GM18499 (cell line): ENCODE results near the gene STXBP6.

Experiments used
- ATAC-seq: cut with Tn5 transposase; IDR thresholded peaks from one replicate; pipeline ENCODE4 v1.9.1; 2021; ENCODE audit warnings: moderate number of reproducible peaks; ENCODE audit not compliant: insufficient read depth, unreplicated experiment

STXBP6 gene

DNA sequence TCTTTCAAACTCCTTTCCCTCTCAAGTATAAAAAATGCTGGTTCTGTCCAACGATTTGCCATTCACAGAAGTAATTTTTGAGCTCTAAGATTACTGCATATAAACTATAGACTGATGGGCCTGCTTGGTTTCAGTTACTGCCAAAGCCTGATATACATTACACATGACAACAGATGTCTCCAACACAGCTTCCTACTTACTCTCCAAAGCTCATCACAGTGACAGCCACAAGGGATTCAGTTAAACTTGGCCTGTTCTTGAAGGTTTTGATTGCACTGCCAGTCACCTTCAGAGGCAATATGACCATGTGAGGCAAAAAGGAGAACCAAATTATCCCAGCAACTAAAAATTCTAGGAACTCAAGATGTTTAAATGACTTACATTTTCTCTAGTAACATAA, 30.1 kb downstream of the STXBP6 start:
- no peak for ATAC-seq

DNA sequence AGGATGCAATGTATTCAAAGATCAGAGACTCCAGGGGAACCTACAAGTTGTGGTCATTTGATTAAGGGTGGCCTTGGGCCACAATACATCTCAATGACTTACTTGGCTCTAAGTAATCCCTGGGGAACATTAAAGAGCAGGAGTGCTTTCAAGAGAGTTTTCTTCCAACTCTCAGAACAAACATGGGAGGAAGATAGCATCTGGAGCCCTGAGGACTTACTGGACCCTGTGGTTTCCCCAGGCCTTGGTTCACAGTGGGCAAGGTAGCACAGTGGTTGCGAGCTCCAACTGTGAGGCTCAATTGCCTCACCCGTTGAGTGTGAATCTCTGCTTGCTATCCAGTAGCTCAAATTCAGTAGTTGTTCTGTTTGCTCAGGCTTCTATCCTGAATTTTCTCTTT, 32.4 kb downstream of the STXBP6 start:
- ATAC-seq: no peak

DNA sequence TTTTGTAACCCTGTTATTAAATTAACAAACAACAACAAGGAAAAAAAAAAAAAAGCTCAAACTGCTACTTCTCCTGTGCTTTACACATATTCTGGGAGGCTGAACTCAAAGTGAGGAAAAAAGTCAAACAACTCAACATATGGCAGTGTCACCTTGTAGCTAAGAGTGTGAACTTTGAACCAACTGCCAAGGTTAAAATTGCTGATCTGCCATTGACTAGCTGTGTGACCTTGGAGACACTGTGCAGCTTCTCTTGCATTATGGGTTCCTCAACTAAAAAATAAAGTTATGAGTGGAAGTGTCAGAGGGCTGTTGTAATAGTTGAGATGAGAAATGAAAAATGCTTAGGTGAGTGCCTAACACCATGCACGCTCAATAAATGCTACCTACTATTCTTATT, 34.2 kb downstream of the STXBP6 start:
- no peak for ATAC-seq

DNA sequence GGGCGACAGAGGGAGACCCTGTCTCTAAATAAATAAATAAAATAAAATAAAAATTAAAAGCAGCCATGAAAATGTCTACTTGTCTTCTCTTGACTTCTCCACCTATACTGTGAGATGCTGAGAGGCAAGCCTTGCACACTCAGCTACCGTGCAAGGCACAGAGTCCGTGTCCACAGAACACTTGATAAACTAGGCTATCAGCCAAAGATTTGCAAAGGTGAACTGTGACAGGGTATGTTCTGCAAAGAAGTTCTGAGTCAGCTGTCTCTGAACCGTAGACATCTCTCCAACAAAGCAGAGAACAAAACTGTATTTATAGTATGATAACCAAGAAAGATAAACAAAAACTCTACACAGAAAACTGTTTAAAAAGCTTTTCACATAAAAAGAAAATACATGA, 35.5 kb downstream of the STXBP6 start:
- ATAC-seq: no peak

DNA sequence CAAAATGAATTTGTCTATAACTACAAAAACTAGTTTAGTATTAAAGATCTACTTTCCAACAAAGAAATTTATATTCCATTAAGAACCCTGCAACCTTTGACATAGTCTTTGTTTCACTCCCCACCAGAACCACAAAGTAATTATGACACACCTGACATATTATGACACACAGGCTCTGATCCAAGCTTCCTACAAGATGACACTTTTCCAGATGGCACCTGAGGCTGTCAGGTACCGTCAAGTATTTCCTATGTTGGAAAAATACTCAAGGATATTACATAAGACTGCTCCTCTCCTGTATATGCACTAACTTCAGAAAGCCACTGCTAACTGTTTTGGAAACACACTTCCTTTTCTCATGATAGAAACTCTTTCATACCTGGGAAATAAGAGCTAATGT, 38.9 kb downstream of the STXBP6 start:
- no peak for ATAC-seq

DNA sequence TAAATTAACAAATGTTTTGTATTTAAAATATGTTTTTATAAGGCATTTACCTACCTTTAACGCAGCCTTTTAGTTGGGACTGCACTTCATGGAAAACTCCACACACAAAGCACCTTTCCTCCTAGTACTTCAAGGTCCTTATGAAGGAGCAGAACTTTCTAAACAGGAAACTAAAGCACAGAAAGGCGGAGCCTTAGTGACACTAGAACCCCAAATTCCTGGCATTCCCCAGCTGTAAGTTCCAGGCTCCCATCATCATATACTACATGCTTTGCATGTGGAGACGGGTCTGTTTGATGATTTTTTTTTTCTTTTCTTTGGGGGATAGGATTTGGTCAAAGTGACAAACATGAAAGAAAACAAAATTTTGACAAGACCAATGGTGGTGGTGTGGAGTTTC, 39.5 kb downstream of the STXBP6 start:
- no peak for ATAC-seq

DNA sequence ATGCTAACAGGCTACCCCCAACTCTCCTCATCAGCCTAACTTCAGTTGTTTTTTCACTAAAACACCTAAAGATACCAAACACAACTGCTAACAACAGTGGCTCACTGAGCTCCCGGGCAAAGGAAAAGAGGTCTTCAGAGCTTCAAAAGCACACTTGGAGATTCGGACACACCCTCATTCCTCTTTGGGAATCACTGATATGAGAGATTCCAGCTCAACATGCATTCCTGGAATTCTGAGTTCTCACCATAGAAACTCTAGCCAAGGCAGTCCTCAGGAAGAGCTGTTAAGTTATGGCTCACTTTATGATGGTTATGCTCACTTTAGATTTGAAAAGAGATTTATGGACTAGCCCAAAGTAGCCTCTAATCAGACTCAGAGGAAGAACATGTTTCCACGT, 40.1 kb downstream of the STXBP6 start:
- no peak for ATAC-seq

DNA sequence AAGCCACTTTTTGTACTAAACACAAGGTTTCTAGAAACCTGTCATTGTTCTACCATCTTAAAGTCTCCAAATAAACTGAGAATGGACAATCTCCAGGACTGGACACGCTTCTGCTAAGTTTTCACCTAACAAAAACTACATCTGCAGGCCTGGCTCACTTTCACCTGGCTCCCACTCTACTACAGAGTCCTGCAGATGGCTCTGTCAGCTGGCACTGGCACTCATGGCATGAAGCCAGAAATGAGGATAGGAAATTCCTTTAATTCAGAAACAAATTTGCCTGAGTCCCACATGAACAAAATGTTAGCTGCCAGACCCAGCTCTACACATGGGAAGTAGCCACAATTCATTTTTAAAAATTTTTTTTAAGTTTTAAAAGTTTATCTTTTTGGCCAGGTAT, 42.1 kb downstream of the STXBP6 start:
- no peak for ATAC-seq

DNA sequence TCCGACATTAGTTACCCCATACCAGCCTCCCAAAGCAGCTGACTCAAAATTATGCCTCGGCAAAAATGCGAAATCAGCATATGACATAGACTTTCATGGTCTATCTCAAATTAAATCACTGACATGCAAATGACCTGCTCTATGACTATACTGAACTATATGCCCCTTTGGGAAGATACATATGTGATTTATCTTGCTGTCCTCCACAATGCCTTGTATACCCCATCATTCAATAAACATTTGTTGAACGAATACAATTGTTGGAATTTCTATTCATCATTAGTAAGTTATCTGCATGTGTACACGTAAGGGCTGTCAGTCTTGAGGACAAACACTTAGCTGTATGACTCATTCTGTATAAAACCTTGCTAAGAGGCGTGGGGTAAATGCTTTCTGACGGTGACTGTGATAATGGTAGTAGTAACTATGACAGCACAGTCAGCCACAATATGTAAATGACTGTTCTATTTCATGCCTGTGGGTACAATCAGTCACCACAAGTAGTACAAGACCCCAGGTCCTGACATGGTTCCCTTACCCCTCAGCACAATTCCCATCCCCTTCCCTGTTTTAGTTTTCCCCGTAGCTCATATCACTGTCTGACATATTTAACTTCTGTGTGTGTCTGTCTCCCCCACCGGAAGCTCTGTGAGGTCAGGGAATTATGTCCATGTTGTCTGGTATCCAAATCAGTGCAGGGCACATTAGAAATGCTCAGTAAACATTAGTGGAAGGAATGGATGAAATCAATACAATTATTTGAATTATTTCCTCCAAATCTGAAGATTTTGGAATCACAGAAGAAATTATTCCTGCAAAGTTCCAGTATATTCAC, 42.8 kb downstream of the STXBP6 start:
- ATAC-seq: no peak

DNA sequence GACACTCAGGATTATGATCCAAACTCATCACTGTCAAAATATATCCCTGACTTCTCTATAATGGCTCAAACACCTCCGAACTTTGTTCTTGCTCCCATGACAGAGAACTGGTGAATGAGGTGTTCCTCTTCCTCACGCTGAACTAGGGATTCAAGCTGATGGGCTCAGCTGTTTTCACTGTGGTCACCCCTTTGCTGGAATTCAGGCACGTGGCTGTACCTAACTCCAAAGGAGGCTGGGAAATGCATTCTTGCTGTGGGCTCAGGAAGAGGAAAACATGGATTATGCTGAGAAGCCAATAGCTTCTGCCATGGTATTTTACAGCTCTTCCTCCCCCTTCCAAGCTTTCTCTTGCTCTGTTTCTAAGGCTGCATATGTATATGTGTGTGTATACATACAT, 43.9 kb downstream of the STXBP6 start:
- ATAC-seq: no peak

DNA sequence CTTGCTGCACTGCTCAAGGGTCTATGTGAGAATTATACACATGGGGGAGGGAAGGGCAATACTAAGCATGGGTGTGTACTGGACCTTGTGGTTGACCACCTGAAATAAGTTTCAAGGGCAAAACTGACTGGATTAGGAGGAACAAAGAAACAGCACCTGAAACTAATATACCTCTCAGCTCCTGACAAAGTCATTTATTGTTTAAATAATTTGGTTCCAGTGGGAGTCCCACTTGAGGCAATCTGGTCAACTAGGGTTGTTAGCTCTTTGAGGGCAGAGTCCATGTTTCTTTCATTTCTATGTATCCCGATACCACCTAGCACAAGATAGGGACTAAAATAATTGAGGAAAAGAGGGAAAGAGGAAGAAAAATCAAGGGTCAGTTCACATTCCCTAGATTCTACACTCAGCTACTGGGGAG, 45.5 kb downstream of the STXBP6 start:
- no peak for ATAC-seq

DNA sequence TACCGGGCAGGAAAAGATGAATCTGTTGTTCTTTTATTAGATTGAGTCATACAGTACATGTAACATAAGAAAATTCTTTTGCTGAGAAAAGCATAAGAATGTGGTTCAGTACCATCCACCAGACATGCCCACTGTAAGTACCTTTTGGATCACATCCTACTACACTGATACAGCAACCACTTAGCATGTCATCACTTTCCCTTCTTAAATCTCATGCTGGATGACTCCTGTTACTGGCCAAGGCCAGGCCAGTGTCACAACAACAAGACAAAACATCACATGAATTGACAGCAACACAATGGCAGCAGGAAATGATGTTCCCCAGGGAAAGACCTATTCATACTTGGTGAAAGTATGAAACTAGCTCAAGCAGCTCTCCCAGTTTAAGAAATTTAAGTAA, 46.4 kb downstream of the STXBP6 start:
- ATAC-seq: no peak

DNA sequence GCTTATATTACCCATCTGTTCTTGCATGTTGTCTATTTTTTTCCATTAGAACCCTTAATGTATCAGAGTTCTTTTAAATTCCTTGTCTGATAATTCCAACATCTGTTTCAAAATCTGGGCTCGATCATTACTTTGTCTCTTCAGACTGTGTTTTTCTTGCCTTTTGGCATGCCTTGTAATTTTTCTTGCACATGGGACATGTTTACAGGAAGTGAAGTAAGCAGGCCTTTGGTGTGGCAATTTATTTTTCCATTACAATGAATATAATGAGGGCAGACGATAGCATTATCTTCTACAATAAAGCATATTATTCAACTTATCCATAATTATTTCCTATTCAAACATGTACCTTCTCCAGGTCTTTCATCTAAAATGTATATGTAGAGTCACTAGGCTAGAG, 48.3 kb downstream of the STXBP6 start:
- ATAC-seq: no peak

DNA sequence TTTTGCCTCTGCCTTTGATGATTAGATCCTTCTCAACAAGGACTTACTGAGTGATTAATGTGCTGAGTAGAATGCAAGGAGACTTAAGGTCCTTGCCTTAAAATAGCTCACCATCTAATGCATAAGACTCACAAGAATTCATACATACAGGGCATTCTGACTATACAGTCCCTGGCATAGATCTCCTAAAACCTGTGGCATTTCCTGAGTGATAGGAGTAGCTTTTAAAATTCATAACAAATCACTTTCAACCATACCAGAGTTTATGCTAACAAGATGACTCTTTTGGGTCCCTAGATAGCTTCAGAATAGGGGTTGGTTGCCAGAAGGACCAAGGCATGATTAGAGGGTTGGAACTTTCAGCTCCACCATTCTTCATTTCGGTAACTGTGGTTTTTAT, 48.8 kb downstream of the STXBP6 start:
- no peak for ATAC-seq

DNA sequence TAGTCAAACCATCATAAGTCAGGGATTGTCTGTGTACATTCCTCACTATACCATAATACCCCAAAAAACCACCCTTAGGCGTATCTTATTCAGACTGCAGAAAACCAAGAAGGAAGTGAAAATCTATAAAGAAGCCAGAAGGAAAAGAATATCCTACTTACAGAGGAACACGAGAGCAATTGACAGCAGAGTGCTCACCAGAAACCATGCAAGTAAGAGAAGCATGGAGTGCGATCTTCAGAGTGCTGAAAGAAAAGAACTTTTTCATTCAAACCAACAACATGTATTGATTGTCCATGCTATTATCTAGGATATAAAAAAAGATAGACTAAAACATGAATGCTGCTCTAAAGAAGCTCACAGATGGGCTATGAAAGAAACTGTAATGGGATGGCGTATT, 50.8 kb downstream of the STXBP6 start:
- ATAC-seq: no peak

DNA sequence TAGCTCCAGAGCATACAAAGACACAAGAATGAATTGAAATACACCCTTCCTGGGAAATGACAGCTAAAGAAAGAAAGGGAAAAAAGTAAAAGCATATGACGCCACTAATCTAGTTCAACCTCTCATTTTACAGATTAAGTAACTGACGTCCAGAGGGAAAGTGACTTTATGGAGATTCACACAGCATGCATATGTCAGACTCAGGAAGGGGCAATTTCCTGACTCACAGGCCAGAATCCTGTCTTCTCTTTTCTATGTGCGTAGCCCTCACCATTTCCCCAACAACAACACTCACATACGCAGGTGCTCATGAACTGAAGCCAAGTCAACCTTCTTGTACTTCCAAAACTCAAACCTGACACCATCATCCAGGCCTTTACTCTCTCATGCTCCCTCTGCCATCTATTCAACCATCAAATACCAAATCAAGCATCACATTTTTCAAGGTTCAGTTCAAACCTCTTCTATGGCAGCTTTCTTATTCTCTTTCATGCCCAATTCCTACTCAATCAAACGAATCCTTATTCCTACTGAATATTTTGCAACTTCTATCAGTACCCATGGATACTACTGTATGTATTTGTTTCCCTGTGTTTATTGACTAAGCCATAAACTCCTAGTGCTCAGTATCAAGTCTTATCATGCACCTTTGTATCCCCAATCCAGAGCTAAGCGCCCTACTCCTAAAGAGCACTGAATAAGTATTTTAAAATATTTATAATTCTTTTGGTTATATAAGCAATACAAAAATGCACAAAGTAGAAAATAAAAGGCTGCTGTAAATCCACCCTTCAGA, 52.8 kb downstream of the STXBP6 start:
- no peak for ATAC-seq

DNA sequence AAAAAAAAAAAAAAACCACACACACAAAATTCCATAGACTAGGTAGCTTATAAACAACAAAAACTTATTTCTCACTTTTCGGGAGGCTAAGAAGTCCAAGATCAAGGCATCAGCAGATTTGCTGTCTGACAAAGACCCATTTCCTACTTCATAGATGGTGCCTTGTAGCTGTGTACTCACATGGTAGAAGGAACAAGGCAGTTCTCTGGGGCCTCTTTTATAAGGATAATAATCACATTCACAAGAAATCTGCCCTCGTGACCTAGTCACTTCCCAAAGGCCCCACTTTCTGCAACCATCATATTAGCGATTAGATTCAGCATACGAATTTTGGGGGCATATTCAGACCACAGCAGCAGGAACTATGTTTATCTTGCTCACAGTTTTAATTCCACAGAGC, 54.9 kb downstream of the STXBP6 start:
- ATAC-seq: no peak

DNA sequence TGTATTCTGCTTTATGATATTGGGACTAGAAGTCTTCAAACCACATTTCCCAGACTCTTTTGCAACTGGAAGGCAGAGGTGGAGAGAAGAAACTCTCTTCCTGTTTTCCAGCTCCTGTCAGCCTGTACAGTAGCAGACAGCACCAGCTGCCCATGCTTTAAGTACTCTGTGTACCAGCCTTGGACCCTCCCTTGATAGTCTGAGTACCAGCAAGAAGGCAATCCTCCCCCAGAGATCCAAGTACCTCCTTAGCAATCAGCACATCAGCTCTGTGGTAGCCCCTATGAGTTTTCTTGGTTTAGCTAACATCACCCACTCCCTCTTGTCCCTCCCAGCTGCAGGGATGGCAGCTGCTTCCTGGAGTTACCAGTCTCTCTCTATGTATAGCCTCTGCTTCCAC, 56.3 kb downstream of the STXBP6 start:
- ATAC-seq: no peak

DNA sequence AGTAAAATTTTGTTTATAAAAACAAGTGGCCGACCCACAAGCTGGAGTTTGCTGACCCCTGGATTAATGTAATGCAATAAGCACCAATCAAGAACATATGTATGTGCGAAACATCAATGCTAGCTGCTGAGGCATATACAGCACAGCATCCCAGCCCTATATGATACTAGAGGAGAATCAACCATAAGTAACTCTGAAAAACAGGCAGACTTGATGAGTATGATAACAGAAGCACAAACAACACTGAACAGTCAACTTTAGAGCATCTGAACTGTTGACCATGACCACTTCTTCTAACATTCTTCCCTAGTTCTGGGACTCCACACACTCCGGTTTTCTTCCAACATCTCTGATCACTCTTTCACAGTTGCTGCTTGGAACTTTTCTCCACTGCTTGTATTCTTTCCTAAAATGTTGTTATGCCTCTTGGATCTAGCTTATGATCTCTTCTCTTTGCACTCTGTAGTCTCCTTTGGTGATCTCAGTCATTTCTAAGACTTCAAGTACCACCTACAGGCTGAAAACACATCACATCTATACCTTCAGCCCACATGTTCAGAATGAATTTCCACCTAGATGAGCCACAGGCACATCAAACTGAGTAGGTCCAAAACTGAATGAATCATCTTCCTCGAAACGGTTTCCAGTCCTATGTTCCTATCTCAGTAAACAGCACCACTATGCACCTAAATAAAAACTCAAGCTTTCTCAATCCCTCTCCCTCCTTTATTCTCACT, 57.2 kb downstream of the STXBP6 start:
- no peak for ATAC-seq

DNA sequence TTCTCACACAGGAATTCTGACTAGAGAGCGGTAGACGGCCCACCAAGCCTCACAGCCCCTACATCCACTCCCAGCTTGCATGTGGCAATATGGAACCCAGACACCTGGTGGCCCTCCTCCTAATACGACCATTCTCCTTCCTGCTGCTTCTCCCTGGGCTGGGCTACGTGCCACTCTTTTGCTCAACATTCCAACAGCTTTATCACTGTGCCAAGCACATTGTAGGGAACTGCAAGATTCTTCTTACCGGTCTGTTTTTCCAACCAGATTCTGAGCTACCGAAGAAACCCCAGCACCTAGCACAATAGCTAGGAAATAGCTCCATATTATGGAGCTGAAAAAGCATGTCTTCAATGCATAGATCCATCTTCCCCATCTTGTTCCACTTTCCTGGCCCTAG, 58.1 kb downstream of the STXBP6 start:
- no peak for ATAC-seq

DNA sequence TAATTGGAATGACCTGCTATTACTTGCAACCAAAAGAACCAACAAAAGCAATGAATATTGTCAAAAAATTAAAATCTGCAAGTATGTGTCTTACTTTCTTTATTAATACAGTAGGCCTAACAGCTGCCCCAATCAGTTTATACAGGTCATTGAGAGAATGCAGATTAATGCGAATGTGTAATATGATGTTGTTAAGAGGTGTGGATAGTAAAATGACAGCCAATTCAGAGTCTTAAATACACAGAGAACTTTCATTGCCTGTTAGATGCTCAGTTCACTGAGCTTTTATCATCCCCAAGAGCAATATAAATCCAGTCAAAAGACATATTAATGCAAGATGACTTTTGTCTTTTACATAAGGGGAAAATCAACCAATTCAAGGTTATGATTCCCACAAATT, 58.7 kb downstream of the STXBP6 start:
- ATAC-seq: no peak
